Activated CD4-positive, alpha-beta T cell treated with anti-CD3 and anti-CD28 coated beads, Interleukin-2, amount 10 ng/mL, durations not matched to agents 7 days and 5 days (primary cell): ENCODE measurements around the gene SRSF11. TPM values are rescaled to one million over a fixed set of nuclear protein-coding genes. Genes with fewer than 3 reads are reported as not detected.

Source experiments
- CTCF ChIA-PET: fragments of 350-600 bp; sonication (Branson Sonifier 250); formaldehyde crosslinking; loops from one replicate; lab custom pipeline; 2021; ENCODE audit warnings: antibody characterized with exemption; lab: Charles Lee
- POLR2A ChIA-PET: fragments of 350-600 bp; sonication (Branson Sonifier 250); formaldehyde crosslinking; loops from one replicate; lab custom pipeline; 2021; ENCODE audit warnings: antibody characterized with exemption; lab: Charles Lee
- DNase-seq: peaks from one replicate; pipeline ENCODE4 v3.0.0-alpha.2; 2020
- H3K27ac Mint-ChIP-seq: one replicate; pipeline ENCODE4 v1.8.0; 2021; ENCODE audit warnings: mild to moderate bottlenecking, moderate library complexity, mixed read lengths
- H3K27me3 Mint-ChIP-seq: one replicate; pipeline ENCODE4 v1.8.0; 2021; ENCODE audit warnings: mixed read lengths
- H3K36me3 Mint-ChIP-seq: one replicate; pipeline ENCODE4 v1.8.0; 2021; ENCODE audit warnings: low read depth, mixed read lengths
- H3K4me1 Mint-ChIP-seq: one replicate; pipeline ENCODE4 v1.8.0; 2021; ENCODE audit warnings: mixed read lengths
- H3K4me3 Mint-ChIP-seq: one replicate; pipeline ENCODE4 v1.8.0; 2021; ENCODE audit warnings: mild to moderate bottlenecking, moderate library complexity, mixed read lengths
- H3K9me3 Mint-ChIP-seq: one replicate; pipeline ENCODE4 v1.8.0; 2021; ENCODE audit warnings: mixed read lengths
- total RNA-seq, 2 experiments: library from RNA; stranded (reverse); gene quantifications; one replicate each; pipeline ENCODE4 v1.2.3, GENCODE V29; 2021

The SRSF11 gene
- total RNA-seq, 2 experiments from 2014 or later: 188 to 204 TPM

GRCh38 chr1:70227439-70227838 is 6.3 kb downstream of the SRSF11 start:
- H3K4me1 Mint-ChIP-seq: peaks cover 52% of the 10 kb centered on the region
- no peak for DNase-seq
- ChIA-PET CTCF (no interaction called here), POLR2A (interaction anchor here (0.6 to 1.5 kb wide), 2 partner anchors 20 to 847 kb away, joined by 3 read pairs; no protein-coding TSS in a partner anchor)
- H3K27ac Mint-ChIP-seq: peak overlapping the region; percentile 88
- H3K36me3 Mint-ChIP-seq: peaks cover 49% of the 10 kb centered on the region
- H3K27me3 Mint-ChIP-seq: no peaks in the 10 kb centered on the region
- no peaks in the 10 kb centered on the region for H3K9me3 Mint-ChIP-seq
- no peak overlapping the region for H3K4me3 Mint-ChIP-seq

- DNase-seq: no peak
- CTCF ChIA-PET: no interaction called here
Observed at GRCh38 chr1:70228670-70229069, 7.5 kb downstream of the SRSF11 start.

DNA sequence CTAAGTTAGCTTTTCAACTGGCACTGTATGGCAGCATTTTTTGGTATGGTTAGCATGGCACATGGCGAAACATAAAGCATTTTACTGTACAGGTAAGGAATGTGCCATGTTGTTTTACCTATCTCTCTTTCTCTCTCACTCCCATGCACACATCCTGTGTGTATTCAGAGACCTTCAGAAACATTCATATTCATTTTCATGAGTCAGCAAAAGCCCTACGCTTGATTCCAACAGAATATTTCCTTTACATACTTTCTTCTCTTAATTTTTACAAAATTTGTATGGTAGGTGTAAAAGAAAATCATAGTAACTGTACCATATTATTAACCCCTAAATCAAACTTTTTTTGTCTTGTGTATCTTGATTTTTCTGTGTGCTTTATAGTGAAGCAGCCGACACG is 10.3 kb downstream of the SRSF11 start:
- Mint-ChIP-seq H3K27me3 (no peaks in the 10 kb centered on the region), H3K4me1 (peaks cover 19% of the 10 kb centered on the region), H3K27ac (no peak overlapping the region), H3K4me3 (no peak overlapping the region), H3K36me3 (peaks cover 51% of the 10 kb centered on the region), H3K9me3 (no peaks in the 10 kb centered on the region)
- CTCF ChIA-PET: no interaction called here
- no peak for DNase-seq
- POLR2A ChIA-PET: no interaction called here

More at GRCh38 chr1:70228670-70229069, 7.5 kb downstream of the SRSF11 start:
- Mint-ChIP-seq H3K9me3 (no peaks in the 10 kb centered on the region), H3K27ac (no peak overlapping the region), H3K4me3 (no peak overlapping the region), H3K36me3 (peaks cover 48% of the 10 kb centered on the region), H3K4me1 (peaks cover 41% of the 10 kb centered on the region), H3K27me3 (no peaks in the 10 kb centered on the region)
- POLR2A ChIA-PET: interaction anchor here (0.6 kb wide), 1 partner anchor 131 kb away, joined by 5 read pairs; no protein-coding TSS in a partner anchor

- Mint-ChIP-seq H3K4me1 (peaks cover 2% of the 10 kb centered on the region), H3K36me3 (peaks cover 52% of the 10 kb centered on the region), H3K4me3 (no peak overlapping the region), H3K27me3 (no peaks in the 10 kb centered on the region), H3K9me3 (no peaks in the 10 kb centered on the region), H3K27ac (no peak overlapping the region)
- ChIA-PET POLR2A (no interaction called here), CTCF (interaction anchor here (0.6 to 1.4 kb wide), 2 partner anchors 25 to 56 kb away, joined by 3 read pairs; no protein-coding TSS in a partner anchor)
- DNase-seq: no peak
Observed at GRCh38 chr1:70234733-70235132, 13.6 kb downstream of the SRSF11 start.

- peaks cover 60% of the 10 kb centered on the region for H3K36me3 Mint-ChIP-seq
- CTCF ChIA-PET: no interaction called here
- H3K9me3 Mint-ChIP-seq: no peaks in the 10 kb centered on the region
- no peaks in the 10 kb centered on the region for H3K27me3 Mint-ChIP-seq
- POLR2A ChIA-PET: no interaction called here
- DNase-seq: no peak
- H3K4me1 Mint-ChIP-seq: peaks cover 12% of the 10 kb centered on the region
- H3K4me3 Mint-ChIP-seq: no peak overlapping the region
- H3K27ac Mint-ChIP-seq: no peak overlapping the region
Observed at GRCh38 chr1:70239940-70240339, 18.8 kb downstream of the SRSF11 start.

- Mint-ChIP-seq H3K9me3 (no peaks in the 10 kb centered on the region), H3K4me3 (no peak overlapping the region), H3K36me3 (peaks cover 82% of the 10 kb centered on the region), H3K4me1 (peaks cover 35% of the 10 kb centered on the region), H3K27ac (no peak overlapping the region), H3K27me3 (no peaks in the 10 kb centered on the region)
- ChIA-PET POLR2A (interaction anchor here (1.0 kb wide), 1 partner anchor 20 kb away, joined by 3 read pairs; no protein-coding TSS in a partner anchor), CTCF (interaction anchor here (0.8 kb wide), 1 partner anchor 17 kb away, joined by 4 read pairs; no protein-coding TSS in a partner anchor)
- no peak for DNase-seq
Observed at GRCh38 chr1:70247122-70247521, 25.9 kb downstream of the SRSF11 start.

- Mint-ChIP-seq H3K36me3 (peaks cover 78% of the 10 kb centered on the region), H3K27me3 (no peaks in the 10 kb centered on the region), H3K27ac (peak overlapping the region; percentile 9), H3K9me3 (no peaks in the 10 kb centered on the region), H3K4me1 (peaks cover 35% of the 10 kb centered on the region), H3K4me3 (no peak overlapping the region)
- CTCF ChIA-PET: interaction anchor here (0.8 kb wide), 1 partner anchor 16 kb away, joined by 4 read pairs; no protein-coding TSS in a partner anchor
- POLR2A ChIA-PET: interaction anchor here (1.0 kb wide), 1 partner anchor 20 kb away, joined by 3 read pairs; no protein-coding TSS in a partner anchor
- DNase-seq: no peak
Observed at GRCh38 chr1:70247768-70248167, 26.6 kb downstream of the SRSF11 start.

DNA sequence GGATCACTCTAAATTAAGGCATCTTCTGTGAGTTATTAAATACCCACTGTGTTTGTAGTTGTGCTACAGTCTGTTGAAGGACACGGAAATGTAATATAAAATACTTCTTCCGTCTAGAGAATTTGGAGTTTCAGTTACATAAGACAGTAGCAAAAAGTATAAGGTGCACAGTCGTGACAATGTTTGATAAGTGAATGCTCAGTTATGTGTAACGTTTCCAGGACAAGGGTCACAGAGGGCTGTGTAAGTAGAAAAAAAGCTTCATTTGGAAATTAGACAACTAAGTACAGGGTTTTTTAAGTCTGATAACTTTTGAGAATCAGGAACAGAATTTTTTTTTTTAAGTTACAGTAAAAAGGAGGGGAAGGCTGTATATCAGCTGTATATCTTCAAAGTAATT is 27.5 kb downstream of the SRSF11 start:
- ChIA-PET POLR2A (no interaction called here), CTCF (no interaction called here)
- Mint-ChIP-seq H3K4me3 (no peak overlapping the region), H3K4me1 (peaks cover 35% of the 10 kb centered on the region), H3K9me3 (no peaks in the 10 kb centered on the region), H3K27ac (peak overlapping the region; percentile 54), H3K27me3 (no peaks in the 10 kb centered on the region), H3K36me3 (peaks cover 71% of the 10 kb centered on the region)
- DNase-seq: no peak

- no peaks in the 10 kb centered on the region for H3K9me3 Mint-ChIP-seq
- H3K36me3 Mint-ChIP-seq: peaks cover 6% of the 10 kb centered on the region
- no peak for DNase-seq
- H3K4me1 Mint-ChIP-seq: no peaks in the 10 kb centered on the region
- no peaks in the 10 kb centered on the region for H3K27me3 Mint-ChIP-seq
- CTCF ChIA-PET: no interaction called here
- H3K27ac Mint-ChIP-seq: no peak overlapping the region
- no peak overlapping the region for H3K4me3 Mint-ChIP-seq
- POLR2A ChIA-PET: no interaction called here
Observed at GRCh38 chr1:70256664-70257063, 35.5 kb downstream of the SRSF11 start.

GRCh38 chr1:70264839-70265238 is 43.7 kb downstream of the SRSF11 start:
- no peak for DNase-seq
- Mint-ChIP-seq H3K4me3 (no peak overlapping the region), H3K4me1 (no peaks in the 10 kb centered on the region), H3K27me3 (no peaks in the 10 kb centered on the region), H3K9me3 (no peaks in the 10 kb centered on the region), H3K27ac (no peak overlapping the region), H3K36me3 (peaks cover 28% of the 10 kb centered on the region)
- ChIA-PET POLR2A (no interaction called here), CTCF (interaction anchor here (0.6 to 0.7 kb wide), 2 partner anchors 20 to 22 kb away, joined by 4 to 6 read pairs; no protein-coding TSS in a partner anchor)

DNA sequence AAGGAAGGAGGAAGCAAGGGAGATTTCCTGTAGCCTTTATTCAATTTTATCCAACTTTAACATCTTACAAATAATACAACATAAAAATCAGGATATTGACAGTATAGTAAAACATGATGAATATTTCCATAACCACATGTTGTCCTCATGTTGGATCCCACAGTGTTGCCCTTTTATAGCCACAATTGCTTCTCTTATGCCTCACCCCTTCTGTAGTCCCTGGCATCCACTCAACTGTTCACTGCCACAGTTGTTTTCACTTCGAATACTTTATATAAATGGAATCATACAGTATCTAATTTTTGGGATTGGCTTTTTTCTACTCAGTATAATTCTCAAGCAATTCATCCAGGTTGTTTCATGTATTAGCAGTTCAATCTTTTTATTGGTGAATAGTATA is 44.8 kb downstream of the SRSF11 start:
- DNase-seq: no peak
- H3K9me3 Mint-ChIP-seq: no peaks in the 10 kb centered on the region
- H3K27ac Mint-ChIP-seq: no peak overlapping the region
- H3K36me3 Mint-ChIP-seq: peaks cover 29% of the 10 kb centered on the region
- POLR2A ChIA-PET: no interaction called here
- CTCF ChIA-PET: no interaction called here
- H3K4me1 Mint-ChIP-seq: no peaks in the 10 kb centered on the region
- no peak overlapping the region for H3K4me3 Mint-ChIP-seq
- no peaks in the 10 kb centered on the region for H3K27me3 Mint-ChIP-seq

GRCh38 chr1:70277875-70278274 is 56.7 kb downstream of the SRSF11 start:
- Mint-ChIP-seq H3K27ac (peak overlapping the region; percentile 38), H3K36me3 (peaks cover 23% of the 10 kb centered on the region), H3K9me3 (no peaks in the 10 kb centered on the region), H3K27me3 (no peaks in the 10 kb centered on the region), H3K4me1 (no peaks in the 10 kb centered on the region), H3K4me3 (no peak overlapping the region)
- ChIA-PET POLR2A (no interaction called here), CTCF (no interaction called here)
- DNase-seq: no peak

DNA sequence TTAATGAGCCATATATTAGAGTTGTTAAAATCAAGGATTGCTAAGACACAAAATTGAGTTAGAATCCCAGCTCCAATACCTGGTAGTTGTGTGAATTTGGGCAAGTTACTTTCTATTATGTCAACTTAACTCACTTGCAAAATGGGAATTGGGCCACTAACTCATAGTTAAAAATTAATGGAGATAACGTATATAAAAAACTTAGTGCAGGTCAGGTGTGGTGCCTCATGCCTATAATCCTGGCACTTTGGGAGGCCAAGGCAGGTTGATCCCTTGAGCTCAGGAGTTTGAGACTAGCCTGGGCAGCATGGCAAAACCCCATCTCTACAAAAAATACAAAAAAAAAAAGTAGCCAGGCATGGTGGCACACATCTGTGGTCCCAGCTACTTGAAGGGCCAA is 57.5 kb downstream of the SRSF11 start:
- no peaks in the 10 kb centered on the region for H3K9me3 Mint-ChIP-seq

More for the DNA sequence above, 57.5 kb downstream of the SRSF11 start:
- no peaks in the 10 kb centered on the region for H3K4me1 Mint-ChIP-seq
- ChIA-PET CTCF (interaction anchor here (1.2 kb wide), 1 partner anchor 34 kb away, joined by 4 read pairs; no protein-coding TSS in a partner anchor), POLR2A (no interaction called here)
- H3K36me3 Mint-ChIP-seq: peaks cover 18% of the 10 kb centered on the region
- DNase-seq: no peak
- H3K27me3 Mint-ChIP-seq: no peaks in the 10 kb centered on the region
- no peak overlapping the region for H3K27ac Mint-ChIP-seq
- H3K4me3 Mint-ChIP-seq: no peak overlapping the region
